ENCODE measurements around the gene KRTCAP2.
"Not testable (repeated sequence)": the region's sequence is repeated elsewhere in the genome, so short reads cannot be mapped to it uniquely, and the experiment has no call there.

Gene KRTCAP2

GRCh38 chr1:155199792-155200191, 26.7 kb upstream of the KRTCAP2 start:
- DNase-seq (ENCODE audit: low spot score): no peak

- DNase-seq (ENCODE audit: low spot score): no peak
Observed at GRCh38 chr1:155198547-155198906, 25.4 kb upstream of the KRTCAP2 start.

- DNase-seq (ENCODE audit: low spot score): no peak
Observed at GRCh38 chr1:155197901-155198546, 24.9 kb upstream of the KRTCAP2 start.

- DNase-seq (ENCODE audit: low spot score): no peak
Observed at GRCh38 chr1:155196893-155197638, 24.0 kb upstream of the KRTCAP2 start.

- DNase-seq (ENCODE audit: low spot score): no peak
Observed at GRCh38 chr1:155196103-155196892, 23.2 kb upstream of the KRTCAP2 start.

GRCh38 chr1:155195201-155196102, 22.3 kb upstream of the KRTCAP2 start:
- DNase-seq (ENCODE audit: low spot score): no peak

- DNase-seq (ENCODE audit: low spot score): not testable (repeated sequence)
Observed at GRCh38 chr1:155193991-155194240, 20.8 kb upstream of the KRTCAP2 start.

GRCh38 chr1:155193275-155193990, 20.3 kb upstream of the KRTCAP2 start:
- DNase-seq (ENCODE audit: low spot score): peak; percentile 65

- DNase-seq (ENCODE audit: low spot score): peak; percentile 55
Observed at GRCh38 chr1:155192346-155193274, 19.5 kb upstream of the KRTCAP2 start.

GRCh38 chr1:155191904-155192303, 18.8 kb upstream of the KRTCAP2 start:
- no peak for DNase-seq (ENCODE audit: low spot score)

GRCh38 chr1:155189926-155190325, 16.8 kb upstream of the KRTCAP2 start:
- not testable (repeated sequence) for DNase-seq (ENCODE audit: low spot score)

- no peak for DNase-seq (ENCODE audit: low spot score)
Observed at GRCh38 chr1:155188268-155188667, 15.2 kb upstream of the KRTCAP2 start.

GRCh38 chr1:155187456-155187891, 14.4 kb upstream of the KRTCAP2 start:
- DNase-seq (ENCODE audit: low spot score): no peak

GRCh38 chr1:155186794-155187455, 13.8 kb upstream of the KRTCAP2 start:
- DNase-seq (ENCODE audit: low spot score): no peak

- no peak for DNase-seq (ENCODE audit: low spot score)
Observed at GRCh38 chr1:155186067-155186793, 13.1 kb upstream of the KRTCAP2 start.

- DNase-seq (ENCODE audit: low spot score): no peak
Observed at GRCh38 chr1:155185783-155186066, 12.6 kb upstream of the KRTCAP2 start.

- DNase-seq (ENCODE audit: low spot score): no peak
Observed at GRCh38 chr1:155184835-155185782, 12.0 kb upstream of the KRTCAP2 start.

- no peak for DNase-seq (ENCODE audit: low spot score)
Observed at GRCh38 chr1:155184351-155184811, 11.3 kb upstream of the KRTCAP2 start.

Measured in CD4-positive, alpha-beta T cell treated with Interleukin-6 at 100 ng/mL for 8 hours (primary cell).